Activated T-helper 1 cell treated with anti-CD3 and anti-CD28 coated beads, Interleukin-12 subunit alpha, Interleukin-12 subunit beta, Interleukin-2, Interleukin-4 antibody, amounts not matched to agents 30 ng/mL and 10 ng/mL and 1 ng/mL, durations not matched to agents 14 hours and 24 hours and 36 hours (primary cell): ENCODE data around the gene NLRX1. TPM values are rescaled to one million over a fixed set of nuclear protein-coding genes. Genes with fewer than 3 reads are reported as not detected.
A peak's percentile ranks its signal among the peaks of the same experiment; 100 is the strongest.
"Not testable (repeated sequence)": the region's sequence is repeated elsewhere in the genome, so short reads cannot be mapped to it uniquely, and the experiment has no call there.

Source experiments
- DNase-seq: peaks from one replicate; pipeline ENCODE4 v3.0.0; 2021; ENCODE audit warnings: low spot score
- H3K27ac Mint-ChIP-seq: one replicate; pipeline ENCODE4 v1.8.0; 2021; ENCODE audit warnings: mild to moderate bottlenecking, mixed read lengths
- H3K27me3 Mint-ChIP-seq: one replicate; pipeline ENCODE4 v1.8.0; 2022; ENCODE audit warnings: mild to moderate bottlenecking, moderate library complexity, mixed read lengths; ENCODE audit not compliant: insufficient read depth
- H3K36me3 Mint-ChIP-seq: one replicate; pipeline ENCODE4 v1.8.0; 2021; ENCODE audit warnings: low read depth, mixed read lengths
- H3K4me1 Mint-ChIP-seq: one replicate; pipeline ENCODE4 v1.8.0; 2021; ENCODE audit warnings: low read depth, mixed read lengths
- H3K4me3 Mint-ChIP-seq: one replicate; pipeline ENCODE4 v1.8.0; 2021; ENCODE audit warnings: mild to moderate bottlenecking, moderate library complexity, mixed read lengths
- H3K9me3 Mint-ChIP-seq: one replicate; pipeline ENCODE4 v1.8.0; 2021; ENCODE audit warnings: mixed read lengths
- intact Hi-C: fragments of 100-400 bp; cut with micrococcal nuclease; formaldehyde crosslinking; loops from one replicate; pipeline ENCODE4 v1.15.1; 2024
- total RNA-seq: library from RNA; stranded (reverse); gene quantifications from 2 replicates; pipeline ENCODE4 v1.2.3, GENCODE V29; 2022

The NLRX1 gene
- total RNA-seq, 1 donor from 2014 or later = 24.1 TPM

- H3K4me3 Mint-ChIP-seq = peak overlapping the region; percentile 98
- H3K36me3 Mint-ChIP-seq = no peaks in the 10 kb centered on the region
- no peak for DNase-seq
- intact Hi-C loops = loop anchor here (1.0 to 5.0 kb wide), 5 partner anchors 15 to 210 kb away; partner anchors contain the start of genes CENATAC, NLRX1, RPS25 and TRAPPC4
- peaks cover 28% of the 10 kb centered on the region for H3K4me1 Mint-ChIP-seq
- H3K27ac Mint-ChIP-seq = peak overlapping the region; percentile 97
- no peaks in the 10 kb centered on the region for H3K9me3 Mint-ChIP-seq
- H3K27me3 Mint-ChIP-seq = no peaks in the 10 kb centered on the region
Measured at GRCh38 chr11:119207415-119207960, 39.0 kb downstream of the NLRX1 start.

GRCh38 chr11:119209186-119209585 is 40.7 kb downstream of the NLRX1 start:
- peaks cover 33% of the 10 kb centered on the region for H3K4me1 Mint-ChIP-seq
- H3K36me3 Mint-ChIP-seq = no peaks in the 10 kb centered on the region
- H3K9me3 Mint-ChIP-seq = no peaks in the 10 kb centered on the region

GRCh38 chr11:119210050-119210449 is 41.5 kb downstream of the NLRX1 start:
- no peak overlapping the region for H3K27ac Mint-ChIP-seq
- H3K9me3 Mint-ChIP-seq = no peaks in the 10 kb centered on the region
- H3K4me3 Mint-ChIP-seq = no peak overlapping the region
- DNase-seq = no peak
- H3K27me3 Mint-ChIP-seq = no peaks in the 10 kb centered on the region
- no peaks in the 10 kb centered on the region for H3K36me3 Mint-ChIP-seq
- intact Hi-C loops = no loop called here
- peaks cover 39% of the 10 kb centered on the region for H3K4me1 Mint-ChIP-seq

More at GRCh38 chr11:119209186-119209585, 40.7 kb downstream of the NLRX1 start:
- no peaks in the 10 kb centered on the region for H3K27me3 Mint-ChIP-seq
- H3K4me3 Mint-ChIP-seq = peak overlapping the region; percentile 27
- intact Hi-C loops = loop anchor here (5.0 kb wide), 2 partner anchors 192 to 212 kb away; partner anchors contain the start of genes CENATAC, RPS25 and TRAPPC4
- DNase-seq = no peak
- no peak overlapping the region for H3K27ac Mint-ChIP-seq

GRCh38 chr11:119218141-119218878 is 49.8 kb downstream of the NLRX1 start:
- no peak overlapping the region for H3K27ac Mint-ChIP-seq
- DNase-seq = no peak
- peaks cover 33% of the 10 kb centered on the region for H3K4me1 Mint-ChIP-seq
- no peak overlapping the region for H3K4me3 Mint-ChIP-seq
- H3K36me3 Mint-ChIP-seq = no peaks in the 10 kb centered on the region
- H3K27me3 Mint-ChIP-seq = no peaks in the 10 kb centered on the region
- no peaks in the 10 kb centered on the region for H3K9me3 Mint-ChIP-seq
- intact Hi-C loops = loop anchor here (1.0 kb wide), 1 partner anchor 44 kb away; no protein-coding TSS in a partner anchor

- intact Hi-C loops = loop anchor here (2.0 kb wide), 1 partner anchor 16 kb away; the partner anchor contains the start of gene CBL
- no peak for DNase-seq
- H3K4me3 Mint-ChIP-seq = no peak overlapping the region
- no peaks in the 10 kb centered on the region for H3K9me3 Mint-ChIP-seq
- no peak overlapping the region for H3K27ac Mint-ChIP-seq
- H3K4me1 Mint-ChIP-seq = peaks cover 36% of the 10 kb centered on the region
- H3K27me3 Mint-ChIP-seq = no peaks in the 10 kb centered on the region
- peaks cover 2% of the 10 kb centered on the region for H3K36me3 Mint-ChIP-seq
Measured at GRCh38 chr11:119222308-119222707, 53.8 kb downstream of the NLRX1 start.

- H3K27ac Mint-ChIP-seq = no peak overlapping the region
- intact Hi-C loops = loop anchor here (2.0 kb wide), 1 partner anchor 16 kb away; the partner anchor contains the start of gene CBL
- DNase-seq = no peak
- no peaks in the 10 kb centered on the region for H3K9me3 Mint-ChIP-seq
- H3K36me3 Mint-ChIP-seq = peaks cover 3% of the 10 kb centered on the region
- H3K4me1 Mint-ChIP-seq = peaks cover 36% of the 10 kb centered on the region
- H3K4me3 Mint-ChIP-seq = no peak overlapping the region
- no peaks in the 10 kb centered on the region for H3K27me3 Mint-ChIP-seq
Measured at GRCh38 chr11:119222891-119223290, 54.4 kb downstream of the NLRX1 start.

- Mint-ChIP-seq H3K27me3 (no peaks in the 10 kb centered on the region), H3K4me1 (peaks cover 37% of the 10 kb centered on the region), H3K36me3 (peaks cover 3% of the 10 kb centered on the region), H3K4me3 (no peak overlapping the region), H3K9me3 (no peaks in the 10 kb centered on the region), H3K27ac (no peak overlapping the region)
- intact Hi-C loops = loop anchor here (2.0 kb wide), 1 partner anchor 17 kb away; the partner anchor contains the start of gene CBL
- no peak for DNase-seq
Measured at GRCh38 chr11:119223856-119224255, 55.3 kb downstream of the NLRX1 start.

- Mint-ChIP-seq H3K27ac (peak overlapping the region; percentile 34), H3K36me3 (peaks cover 15% of the 10 kb centered on the region), H3K4me1 (peaks cover 44% of the 10 kb centered on the region)
- H3K4me3 Mint-ChIP-seq, DNase-seq, intact Hi-C loops, H3K27me3 Mint-ChIP-seq, H3K9me3 Mint-ChIP-seq: not testable (repeated sequence)
Measured at GRCh38 chr11:119228535-119229287, 60.2 kb downstream of the NLRX1 start.

- H3K4me3 Mint-ChIP-seq = peak overlapping the region; percentile 3
- peaks cover 15% of the 10 kb centered on the region for H3K36me3 Mint-ChIP-seq
- peaks cover 39% of the 10 kb centered on the region for H3K4me1 Mint-ChIP-seq
- DNase-seq = no peak
- intact Hi-C loops = no loop called here
- H3K27ac Mint-ChIP-seq = peak overlapping the region; percentile 34
- H3K9me3 Mint-ChIP-seq = no peaks in the 10 kb centered on the region
- no peaks in the 10 kb centered on the region for H3K27me3 Mint-ChIP-seq
Measured at GRCh38 chr11:119229288-119229672, 60.8 kb downstream of the NLRX1 start.

- H3K27me3 Mint-ChIP-seq = no peaks in the 10 kb centered on the region
- DNase-seq = no peak
- no peaks in the 10 kb centered on the region for H3K9me3 Mint-ChIP-seq
- H3K36me3 Mint-ChIP-seq = peaks cover 17% of the 10 kb centered on the region
- H3K4me3 Mint-ChIP-seq = no peak overlapping the region
- no peak overlapping the region for H3K27ac Mint-ChIP-seq
- H3K4me1 Mint-ChIP-seq = peaks cover 34% of the 10 kb centered on the region
- intact Hi-C loops = loop anchor here (10.0 kb wide), 1 partner anchor 385 kb away; no protein-coding TSS in a partner anchor
Measured at GRCh38 chr11:119229741-119230140, 61.2 kb downstream of the NLRX1 start.
